Stimulated activated CD8-positive, alpha-beta memory T cell treated with anti-CD3 and anti-CD28 coated beads, Interleukin-7, amount 100 ng/mL, for 1 hour (primary cell): Measurements from ENCODE around the gene ZNF841.
"Not testable (repeated sequence)": the region's sequence is repeated elsewhere in the genome, so short reads cannot be mapped to it uniquely, and the experiment has no call there.

ENCODE experiments used
- DNase-seq, 2 donors: peaks; one replicate each; pipeline ENCODE4 v3.0.0-alpha.2; 2020; ENCODE audit warnings: low read depth in 2 of 2

Gene ZNF841

GRCh38 chr19:52095172-52096014 is at the start of gene ZNF841:
ZNF841 (minus strand) TSS chr19:52095765; CDS start chr19:52084801, 10,964 bp downstream.
- DNase-seq: peak; percentile 72 to 77

- no peak for DNase-seq
Measured at GRCh38 chr19:52142001-52142595, 46.5 kb upstream of the ZNF841 start.

- no peak for DNase-seq
Measured at GRCh38 chr19:52141203-52141602, 45.6 kb upstream of the ZNF841 start.

- peak in 1 of 2 donors; percentile 97 for DNase-seq
Measured at GRCh38 chr19:52140032-52140710, 44.6 kb upstream of the ZNF841 start.

GRCh38 chr19:52139252-52140031 is 43.9 kb upstream of the ZNF841 start, which contains the start of gene ZNF616:
ZNF616 (minus strand) TSS chr19:52139938; CDS start chr19:52130512, 9,426 bp downstream.
- peak; percentile 60 to 93 for DNase-seq

GRCh38 chr19:52138983-52139251 is 43.4 kb upstream of the ZNF841 start:
- no peak for DNase-seq

GRCh38 chr19:52138278-52138982 is 42.9 kb upstream of the ZNF841 start:
- no peak for DNase-seq

- DNase-seq: no peak
Measured at GRCh38 chr19:52120286-52120685, 24.7 kb upstream of the ZNF841 start.

- no peak for DNase-seq
Measured at GRCh38 chr19:52115526-52116053, 20.0 kb upstream of the ZNF841 start.

- no peak for DNase-seq
Measured at GRCh38 chr19:52114691-52115090, 19.1 kb upstream of the ZNF841 start.

GRCh38 chr19:52112624-52113023 is 17.1 kb upstream of the ZNF841 start:
- DNase-seq: no peak

- no peak for DNase-seq
Measured at GRCh38 chr19:52110780-52111179, 15.2 kb upstream of the ZNF841 start.

- DNase-seq: no peak
Measured at GRCh38 chr19:52102782-52103181, 7.2 kb upstream of the ZNF841 start.

GRCh38 chr19:52101866-52102562 is 6.4 kb upstream of the ZNF841 start:
- no peak for DNase-seq

- no peak for DNase-seq
Measured at GRCh38 chr19:52099497-52100138, 4.1 kb upstream of the ZNF841 start.

GRCh38 chr19:52096416-52096815 is 851 bp upstream of the ZNF841 start:
- DNase-seq: not testable (repeated sequence)

- DNase-seq: no peak
Measured at GRCh38 chr19:52094526-52095130, 937 bp downstream of the ZNF841 start.

- DNase-seq: no peak
Measured at GRCh38 chr19:52086481-52086880, 9.1 kb downstream of the ZNF841 start.

- DNase-seq: no peak
Measured at GRCh38 chr19:52070496-52070895, 25.1 kb downstream of the ZNF841 start.

GRCh38 chr19:52069653-52070052 is 25.9 kb downstream of the ZNF841 start:
- no peak for DNase-seq
